SKM-1 (cell line): Measurements from ENCODE around the gene DRAM2.
"Not testable (repeated sequence)": the region's sequence is repeated elsewhere in the genome, so short reads cannot be mapped to it uniquely, and the experiment has no call there.

Source experiments
- DNase-seq: peaks from one replicate; lab custom pipeline; 2025; ENCODE audit not compliant: unreplicated experiment; lab: John Stamatoyannopoulos, UW

DRAM2 gene

DNA sequence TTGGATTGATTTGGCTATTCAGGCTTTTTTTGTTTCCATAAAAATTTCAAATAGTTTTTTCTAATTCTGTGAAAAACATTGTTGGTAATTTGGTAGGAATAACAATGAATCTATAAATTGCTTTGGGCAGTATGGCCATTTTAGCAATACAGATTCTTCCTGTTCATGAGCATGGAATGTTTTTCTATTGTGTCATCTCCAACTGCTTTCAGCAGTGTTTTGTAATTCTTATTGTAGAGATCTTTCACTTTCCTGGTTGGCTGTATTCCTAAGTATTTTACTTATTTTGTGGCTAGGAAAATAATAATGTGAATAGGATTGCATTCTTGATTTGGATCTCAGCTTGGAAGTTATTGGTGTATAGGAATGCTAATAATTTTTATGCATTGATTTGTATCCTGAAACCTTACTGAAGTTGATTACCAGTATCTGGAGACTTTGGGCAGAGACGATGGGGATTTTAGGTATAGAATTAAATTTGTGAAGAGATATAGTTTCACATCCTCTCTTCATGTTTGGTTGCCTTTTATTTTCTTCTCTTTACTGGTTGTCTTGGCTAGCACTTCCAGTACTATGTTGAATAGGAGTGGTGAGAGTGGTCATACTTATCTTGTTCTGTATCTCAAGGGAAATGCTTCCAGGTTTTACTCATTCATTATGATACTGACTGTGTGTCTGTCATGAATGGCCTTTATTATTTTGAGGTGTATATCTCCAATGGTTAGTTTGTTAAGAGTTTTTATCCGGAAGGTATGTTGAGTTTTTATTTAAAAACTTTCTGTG, 57.3 kb downstream of the DRAM2 start:
- no peak for DNase-seq

GRCh38 chr1:111079329-111079728, 60.6 kb downstream of the DRAM2 start:
- DNase-seq = not testable (repeated sequence)

DNA sequence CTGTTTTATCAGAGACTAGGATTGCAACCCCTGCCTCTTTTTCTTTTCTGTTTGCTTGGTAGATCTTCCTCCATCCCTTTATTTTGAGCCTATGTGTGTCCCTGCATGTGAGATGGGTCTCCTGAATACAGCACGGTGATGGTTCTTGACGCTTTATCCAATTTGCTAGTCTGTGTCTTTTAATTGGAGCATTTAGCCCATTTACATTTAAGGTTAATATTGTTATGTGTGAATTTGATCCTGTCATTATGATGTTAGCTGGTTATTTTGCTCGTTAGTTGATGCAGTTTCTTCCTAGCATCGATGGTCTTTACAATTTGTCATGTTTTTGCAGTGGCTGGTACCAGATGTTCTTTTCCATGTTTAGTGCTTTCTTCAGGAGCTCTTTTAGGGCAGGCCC, 62.6 kb downstream of the DRAM2 start:
- DNase-seq = not testable (repeated sequence)
